Measurements from ENCODE around the gene RAVER1. TPM values are rescaled to one million over a fixed set of nuclear protein-coding genes. Genes with fewer than 3 reads are reported as not detected.
A peak's percentile ranks its signal among the peaks of the same experiment; 100 is the strongest.

RAVER1 gene
- total and polyA plus RNA-seq, 9 of the 15 experiments (the other 6 are each of a cell fraction or from before 2014, with no cell fraction given) = 0.06 to 113 (median 7.0) TPM

DNA sequence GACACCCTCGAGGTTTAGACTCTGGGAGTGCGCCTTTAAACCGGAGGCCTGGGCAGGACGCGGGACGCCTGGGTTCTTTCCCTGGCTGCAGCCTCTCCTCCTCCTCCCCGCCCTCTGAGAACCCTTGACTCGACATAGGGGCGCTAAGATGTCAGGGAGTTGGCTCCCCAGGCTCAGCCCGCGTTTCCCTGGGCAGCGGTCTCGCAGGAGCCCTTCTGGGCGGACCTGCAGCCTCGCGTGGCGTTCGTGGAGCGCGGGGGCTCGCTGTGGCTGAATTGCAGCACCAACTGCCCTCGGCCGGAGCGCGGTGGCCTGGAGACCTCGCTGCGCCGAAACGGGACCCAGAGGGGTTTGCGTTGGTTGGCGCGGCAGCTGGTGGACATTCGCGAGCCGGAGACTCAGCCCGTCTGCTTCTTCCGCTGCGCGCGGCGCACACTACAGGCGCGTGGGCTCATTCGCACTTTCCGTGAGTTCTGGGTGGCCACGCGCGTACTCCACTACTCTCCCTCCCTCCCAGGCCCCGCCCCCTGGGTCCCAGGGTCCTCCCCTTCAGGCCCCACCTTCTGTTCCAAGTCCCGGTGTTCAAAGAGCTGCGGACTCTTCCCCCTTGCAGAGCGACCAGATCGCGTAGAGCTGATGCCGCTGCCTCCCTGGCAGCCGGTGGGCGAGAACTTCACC is 42.3 kb downstream of the RAVER1 start (continued):
- TF ChIP-seq, protein P1, sequence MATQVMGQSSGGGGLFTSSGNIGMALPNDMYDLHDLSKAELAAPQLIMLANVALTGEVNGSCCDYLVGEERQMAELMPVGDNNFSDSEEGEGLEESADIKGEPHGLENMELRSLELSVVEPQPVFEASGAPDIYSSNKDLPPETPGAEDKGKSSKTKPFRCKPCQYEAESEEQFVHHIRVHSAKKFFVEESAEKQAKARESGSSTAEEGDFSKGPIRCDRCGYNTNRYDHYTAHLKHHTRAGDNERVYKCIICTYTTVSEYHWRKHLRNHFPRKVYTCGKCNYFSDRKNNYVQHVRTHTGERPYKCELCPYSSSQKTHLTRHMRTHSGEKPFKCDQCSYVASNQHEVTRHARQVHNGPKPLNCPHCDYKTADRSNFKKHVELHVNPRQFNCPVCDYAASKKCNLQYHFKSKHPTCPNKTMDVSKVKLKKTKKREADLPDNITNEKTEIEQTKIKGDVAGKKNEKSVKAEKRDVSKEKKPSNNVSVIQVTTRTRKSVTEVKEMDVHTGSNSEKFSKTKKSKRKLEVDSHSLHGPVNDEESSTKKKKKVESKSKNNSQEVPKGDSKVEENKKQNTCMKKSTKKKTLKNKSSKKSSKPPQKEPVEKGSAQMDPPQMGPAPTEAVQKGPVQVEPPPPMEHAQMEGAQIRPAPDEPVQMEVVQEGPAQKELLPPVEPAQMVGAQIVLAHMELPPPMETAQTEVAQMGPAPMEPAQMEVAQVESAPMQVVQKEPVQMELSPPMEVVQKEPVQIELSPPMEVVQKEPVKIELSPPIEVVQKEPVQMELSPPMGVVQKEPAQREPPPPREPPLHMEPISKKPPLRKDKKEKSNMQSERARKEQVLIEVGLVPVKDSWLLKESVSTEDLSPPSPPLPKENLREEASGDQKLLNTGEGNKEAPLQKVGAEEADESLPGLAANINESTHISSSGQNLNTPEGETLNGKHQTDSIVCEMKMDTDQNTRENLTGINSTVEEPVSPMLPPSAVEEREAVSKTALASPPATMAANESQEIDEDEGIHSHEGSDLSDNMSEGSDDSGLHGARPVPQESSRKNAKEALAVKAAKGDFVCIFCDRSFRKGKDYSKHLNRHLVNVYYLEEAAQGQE (IDR thresholded peaks at IDR 0.05; ENCODE audit: borderline replicate concordance) = peak; percentile 82
- TF ChIP-seq, protein P1 (CRISPR knock-in tag; IDR thresholded peaks at IDR 0.05; ENCODE audit: low read depth) = no peak
- TF ChIP-seq, protein P2, sequence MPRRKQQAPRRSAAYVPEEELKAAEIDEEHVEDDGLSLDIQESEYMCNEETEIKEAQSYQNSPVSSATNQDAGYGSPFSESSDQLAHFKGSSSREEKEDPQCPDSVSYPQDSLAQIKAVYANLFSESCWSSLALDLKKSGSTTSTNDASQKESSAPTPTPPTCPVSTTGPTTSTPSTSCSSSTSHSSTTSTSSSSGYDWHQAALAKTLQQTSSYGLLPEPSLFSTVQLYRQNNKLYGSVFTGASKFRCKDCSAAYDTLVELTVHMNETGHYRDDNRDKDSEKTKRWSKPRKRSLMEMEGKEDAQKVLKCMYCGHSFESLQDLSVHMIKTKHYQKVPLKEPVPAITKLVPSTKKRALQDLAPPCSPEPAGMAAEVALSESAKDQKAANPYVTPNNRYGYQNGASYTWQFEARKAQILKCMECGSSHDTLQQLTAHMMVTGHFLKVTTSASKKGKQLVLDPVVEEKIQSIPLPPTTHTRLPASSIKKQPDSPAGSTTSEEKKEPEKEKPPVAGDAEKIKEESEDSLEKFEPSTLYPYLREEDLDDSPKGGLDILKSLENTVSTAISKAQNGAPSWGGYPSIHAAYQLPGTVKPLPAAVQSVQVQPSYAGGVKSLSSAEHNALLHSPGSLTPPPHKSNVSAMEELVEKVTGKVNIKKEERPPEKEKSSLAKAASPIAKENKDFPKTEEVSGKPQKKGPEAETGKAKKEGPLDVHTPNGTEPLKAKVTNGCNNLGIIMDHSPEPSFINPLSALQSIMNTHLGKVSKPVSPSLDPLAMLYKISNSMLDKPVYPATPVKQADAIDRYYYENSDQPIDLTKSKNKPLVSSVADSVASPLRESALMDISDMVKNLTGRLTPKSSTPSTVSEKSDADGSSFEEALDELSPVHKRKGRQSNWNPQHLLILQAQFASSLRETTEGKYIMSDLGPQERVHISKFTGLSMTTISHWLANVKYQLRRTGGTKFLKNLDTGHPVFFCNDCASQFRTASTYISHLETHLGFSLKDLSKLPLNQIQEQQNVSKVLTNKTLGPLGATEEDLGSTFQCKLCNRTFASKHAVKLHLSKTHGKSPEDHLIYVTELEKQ (CRISPR knock-in tag; IDR thresholded peaks at IDR 0.05) = no peak
- TF ChIP-seq POLR2AphosphoS2 (IDR thresholded peaks at IDR 0.05; ENCODE audit: low read length) = no peak
- no peak for TF ChIP-seq ZNF436 (CRISPR knock-in tag; IDR thresholded peaks at IDR 0.05)
- no peak for TF ChIP-seq FOXM1 (IDR thresholded peaks at IDR 0.05; ENCODE audit: low read depth)
- 0 out of 2 replicates have a peak, but pooled peaks have one; percentile 67 for TF ChIP-seq FOXM1 (CRISPR knock-in tag; IDR thresholded peaks at IDR 0.05; ENCODE audit: low read depth)
- TF ChIP-seq DNMT1 (IDR thresholded peaks at IDR 0.05) = no peak
- 0 out of 2 replicates have a peak, but pooled peaks have one; percentile 49 for TF ChIP-seq HDGF (IDR thresholded peaks at IDR 0.05)
- peak in 1 of 3 experiments; percentile 49 for TF ChIP-seq YY1 (IDR thresholded peaks at IDR 0.05; ENCODE audit: borderline replicate concordance in 1 of 3, control insufficient read depth in 1 of 3, extremely low read depth in 1 of 3, insufficient read depth in 3 of 3, insufficient read length in 1 of 3, insufficient replicate concordance in 2 of 3, low read depth in 1 of 3, low read length in 2 of 3)
- no peak for TF ChIP-seq HDAC6 (IDR thresholded peaks at IDR 0.05; ENCODE audit: low read depth, low read length)
- TF ChIP-seq TAF15 (IDR thresholded peaks at IDR 0.05; ENCODE audit: low read depth, low read length) = 0 out of 2 replicates have a peak, but pooled peaks have one; percentile 6
- TF ChIP-seq, protein P3, sequence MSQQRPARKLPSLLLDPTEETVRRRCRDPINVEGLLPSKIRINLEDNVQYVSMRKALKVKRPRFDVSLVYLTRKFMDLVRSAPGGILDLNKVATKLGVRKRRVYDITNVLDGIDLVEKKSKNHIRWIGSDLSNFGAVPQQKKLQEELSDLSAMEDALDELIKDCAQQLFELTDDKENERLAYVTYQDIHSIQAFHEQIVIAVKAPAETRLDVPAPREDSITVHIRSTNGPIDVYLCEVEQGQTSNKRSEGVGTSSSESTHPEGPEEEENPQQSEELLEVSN (IDR thresholded peaks at IDR 0.05; ENCODE audit: borderline replicate concordance in 1 of 2, extremely low read depth in 1 of 2, insufficient read depth in 1 of 2, insufficient read length in 1 of 2, low read depth in 1 of 2, low read length in 1 of 2, poor library complexity in 1 of 2, severe bottlenecking in 1 of 2) = peak in 1 of 2 experiments; percentile 67
- no peak for TF ChIP-seq NFE2L1 (tag; IDR thresholded peaks at IDR 0.05; ENCODE audit: borderline replicate concordance, low read depth)

Measured in K562 (cell line).